ENCODE data around the gene TRAPPC3. TPM values are rescaled to one million over a fixed set of nuclear protein-coding genes. Genes with fewer than 3 reads are reported as not detected.

TRAPPC3 gene
- total and polyA plus RNA-seq, 9 of the 15 experiments (the other 6 are each of a cell fraction or from before 2014, with no cell fraction given) = 20.6 to 141 (median 112) TPM

GRCh38 chr1:36111151-36111550 is 38.1 kb downstream of the TRAPPC3 start:
- 11% methylated on average over 4 of the region's 4 CpGs for WGBS (ENCODE audit: insufficient coverage, low coverage, missing lambda C conversion rate)
- H3K9ac ChIP-seq (ENCODE audit: insufficient read depth in 1 of 2, low read depth in 2 of 2, low read length in 2 of 2) = no peak overlapping the region; a peak in 1 of 4 replicates
- H3K9me1 ChIP-seq (ENCODE audit: control insufficient read depth, insufficient read depth, low read length) = no peaks in the 10 kb centered on the region
- H3K36me3 ChIP-seq (ENCODE audit: control insufficient read depth, insufficient read depth, low read length) = no peaks in the 10 kb centered on the region
- TF ChIP-seq ZNF263 (CRISPR knock-in tag; IDR thresholded peaks at IDR 0.05; ENCODE audit: borderline replicate concordance) (peak; percentile 59), KDM1A (IDR thresholded peaks at IDR 0.05) (no peak)
- no peak overlapping the region for H3K4me3 ChIP-seq
- ATAC-seq (no peak), DNase-seq (ENCODE audit: extremely low read depth in 1 of 4, low spot score in 3 of 4) (no peak), FAIRE-seq (no peak)
- H3K9me3 ChIP-seq (replicated peaks; ENCODE audit: control insufficient read depth, insufficient read depth, low read depth, low read length) = no peaks in the 10 kb centered on the region
- in situ Hi-C loops (cut with MboI) (no loop called here), intact Hi-C loops (cut with micrococcal nuclease) (no loop called here)
- no peaks in the 10 kb centered on the region for H4K20me1 ChIP-seq (replicated peaks; ENCODE audit: control insufficient read depth, insufficient read depth, low read length)
- H3K27me3 ChIP-seq (ENCODE audit: control insufficient read depth in 2 of 2, insufficient read depth in 2 of 2, low read length in 2 of 2) = no peaks in the 10 kb centered on the region
- POLR2A ChIA-PET = interaction anchor here (0.6 to 1.8 kb wide), 5 partner anchors 8 to 382 kb away, joined by 3 to 5 read pairs (median 3); no protein-coding TSS in a partner anchor
- peaks cover 0 to 32% of the 10 kb centered on the region in 2 experiments; a peak in 3 of 5 replicates for H3K4me1 ChIP-seq (replicated peaks in 1 of 2; ENCODE audit: control insufficient read depth in 2 of 2, insufficient read depth in 2 of 2, low read length in 2 of 2)
- no TSS peak for BruUV-seq (replicated peaks)
- no peak overlapping the region for H3K27ac ChIP-seq (ENCODE audit: extremely low read depth, low read depth, low read length)
- CTCF ChIA-PET (ENCODE audit: low intra/inter-chr PET ratio) = no interaction called here
- no peaks in the 10 kb centered on the region for H3K79me2 ChIP-seq (ENCODE audit: control insufficient read depth, insufficient read depth, low read length)
- H3K4me2 ChIP-seq (ENCODE audit: insufficient read depth, low read length) = no peak overlapping the region
- no peak overlapping the region for H2AFZ ChIP-seq (ENCODE audit: low read depth, low read length)

GRCh38 chr1:36109041-36109679 is 40.1 kb downstream of the TRAPPC3 start:
- H3K9ac ChIP-seq (ENCODE audit: insufficient read depth in 1 of 2, low read depth in 2 of 2, low read length in 2 of 2) = 0 out of 4 replicates have a peak overlapping the region, but pooled peaks of 1 of the 2 experiments have one; percentile 29
- intact Hi-C loops (cut with micrococcal nuclease) (no loop called here), in situ Hi-C loops (cut with MboI) (no loop called here)
- no peak overlapping the region for H2AFZ ChIP-seq (ENCODE audit: low read depth, low read length)
- no peaks in the 10 kb centered on the region for H3K36me3 ChIP-seq (ENCODE audit: control insufficient read depth, insufficient read depth, low read length)
- no peak overlapping the region for H3K27ac ChIP-seq (ENCODE audit: extremely low read depth, low read depth, low read length)
- H4K20me1 ChIP-seq (replicated peaks; ENCODE audit: control insufficient read depth, insufficient read depth, low read length) = no peaks in the 10 kb centered on the region
- no peaks in the 10 kb centered on the region for H3K27me3 ChIP-seq (ENCODE audit: control insufficient read depth in 2 of 2, insufficient read depth in 2 of 2, low read length in 2 of 2)
- no peaks in the 10 kb centered on the region for H3K9me3 ChIP-seq (replicated peaks; ENCODE audit: control insufficient read depth, insufficient read depth, low read depth, low read length)
- no peaks in the 10 kb centered on the region for H3K9me1 ChIP-seq (ENCODE audit: control insufficient read depth, insufficient read depth, low read length)
- H3K79me2 ChIP-seq (ENCODE audit: control insufficient read depth, insufficient read depth, low read length) = no peaks in the 10 kb centered on the region
- no peak for DNase-seq (ENCODE audit: extremely low read depth in 1 of 4, low spot score in 3 of 4)
- no TSS peak for BruUV-seq (replicated peaks)
- no peak overlapping the region for H3K4me3 ChIP-seq
- peak; percentile 20; the same call in 2 of the 3 replicates for ATAC-seq
- 58% methylated on average over 10 of the region's 11 CpGs for WGBS (ENCODE audit: insufficient coverage, low coverage, missing lambda C conversion rate)
- peaks cover 0 to 21% of the 10 kb centered on the region in 2 experiments; a peak in 3 of 5 replicates for H3K4me1 ChIP-seq (replicated peaks in 1 of 2; ENCODE audit: control insufficient read depth in 2 of 2, insufficient read depth in 2 of 2, low read length in 2 of 2)
- POLR2A ChIA-PET = interaction anchor here (0.7 kb wide), 1 partner anchor 12 kb away, joined by 3 read pairs; no protein-coding TSS in a partner anchor
- CTCF ChIA-PET (ENCODE audit: low intra/inter-chr PET ratio) = no interaction called here
- no peak for TF ChIP-seq TAF7 (tag; IDR thresholded peaks at IDR 0.05)
- no peak for TF ChIP-seq SRSF7 (optimal IDR thresholded peaks at IDR 0.05; ENCODE audit: low read depth, low read length)
- TF ChIP-seq ATF6 (CRISPR knock-in tag; IDR thresholded peaks at IDR 0.05) = no peak
- TF ChIP-seq ZBTB9 (CRISPR knock-in tag; IDR thresholded peaks at IDR 0.05) = no peak
- H3K4me2 ChIP-seq (ENCODE audit: insufficient read depth, low read length) = no peak overlapping the region
- peak; percentile 44 for FAIRE-seq

Data from K562 (cell line).